GM23248 (cell line): ENCODE data around the gene PPP2R2D.

Experiments
- EZH2 ChIP-seq: fragments of 200-600 bp; sonication (generic); IDR thresholded peaks from 2 replicates; pipeline ENCODE4 v1.6.1; 2018; ENCODE audit warnings: antibody characterized with exemption, mild to moderate bottlenecking; ENCODE audit not compliant: insufficient read depth, poor library complexity, severe bottlenecking
- EZH2phosphoT487 ChIP-seq: fragments of 200-600 bp; sonication (generic); IDR thresholded peaks from 2 replicates; pipeline ENCODE4 v1.6.1; 2018; ENCODE audit warnings: antibody characterized with exemption, moderate library complexity, mild to moderate bottlenecking, low read depth; ENCODE audit not compliant: insufficient read depth

GRCh38 chr10:131964298-131964697 lies 63.5 kb downstream of the PPP2R2D start:
- TF ChIP-seq EZH2 (no peak), EZH2phosphoT487 (no peak)
